PFSK-1 (cell line): ENCODE measurements around the gene USP17L25.
"Not testable (repeated sequence)": the region's sequence is repeated elsewhere in the genome, so short reads cannot be mapped to it uniquely, and the experiment has no call there.

Experiments
- POLR2AphosphoS5 ChIP-seq: IDR thresholded peaks from 2 replicates; pipeline ENCODE4 v1.6.1; 2012; ENCODE audit warnings: low read depth, mild to moderate bottlenecking, control low read depth, low read length, moderate library complexity
- REST ChIP-seq, 2 experiments: IDR thresholded peaks; 2 replicates each; pipeline versions ENCODE4 v1.6.1 to v1.8.0; 2011 to 2012; ENCODE audit warnings: low read depth in 2 of 2, low read length in 2 of 2, control low read depth in 1 of 2, inconsistent platforms in 1 of 2, mild to moderate bottlenecking in 1 of 2, moderate library complexity in 1 of 2; ENCODE audit not compliant: insufficient read depth in 1 of 2
- SIN3A ChIP-seq: IDR thresholded peaks from 2 replicates; pipeline ENCODE4 v1.6.1; 2012; ENCODE audit warnings: mild to moderate bottlenecking, low read length, moderate library complexity, borderline replicate concordance; ENCODE audit not compliant: insufficient read depth
- TAF1 ChIP-seq: IDR thresholded peaks from 2 replicates; pipeline ENCODE4 v1.6.1; 2012; ENCODE audit warnings: low read length, control low read depth, borderline replicate concordance; ENCODE audit not compliant: insufficient read depth

- TF ChIP-seq POLR2AphosphoS5; SIN3A; REST (IDR thresholded peaks at IDR 0.05; ENCODE audit: insufficient read depth in 1 of 2, low read depth in 2 of 2, low read length in 2 of 2); TAF1: not testable (repeated sequence)
These were observed 4.8 kb upstream of the USP17L25 start, which contains the start of gene USP17L24 for GRCh38 chr4:9324865-9325264.
